HG03045 (cell line): ENCODE measurements around the gene KNCN.

Source experiments
- ATAC-seq: cut with Tn5 transposase; IDR thresholded peaks from one replicate; pipeline ENCODE4 v1.9.1; 2021; ENCODE audit warnings: mild to moderate bottlenecking, moderate library complexity; ENCODE audit not compliant: unreplicated experiment

KNCN gene

GRCh38 chr1:46525253-46525983 is 26.0 kb downstream of the KNCN start:
- ATAC-seq, result no peak

GRCh38 chr1:46524843-46525242 is 26.6 kb downstream of the KNCN start:
- ATAC-seq, result no peak

GRCh38 chr1:46523496-46524353 is 27.7 kb downstream of the KNCN start:
- ATAC-seq, result no peak

- no peak for ATAC-seq
These were observed 28.5 kb downstream of the KNCN start for GRCh38 chr1:46522969-46523320.

GRCh38 chr1:46522184-46522968 is 29.1 kb downstream of the KNCN start:
- ATAC-seq, result peak; percentile 39

- no peak for ATAC-seq
These were observed 30.0 kb downstream of the KNCN start for GRCh38 chr1:46521414-46521813.

GRCh38 chr1:46520063-46520911 is 31.2 kb downstream of the KNCN start:
- no peak for ATAC-seq

GRCh38 chr1:46519209-46519608 is 32.2 kb downstream of the KNCN start:
- ATAC-seq, result no peak

GRCh38 chr1:46517932-46518498 is 33.4 kb downstream of the KNCN start:
- ATAC-seq, result no peak

- ATAC-seq, result no peak
These were observed 34.3 kb downstream of the KNCN start for GRCh38 chr1:46517010-46517600.

- ATAC-seq, result no peak
These were observed 35.1 kb downstream of the KNCN start for GRCh38 chr1:46516200-46516950.

- ATAC-seq, result no peak
These were observed 35.9 kb downstream of the KNCN start for GRCh38 chr1:46515576-46515975.

GRCh38 chr1:46513536-46513935 is 37.9 kb downstream of the KNCN start:
- no peak for ATAC-seq

- ATAC-seq, result no peak
These were observed 38.7 kb downstream of the KNCN start for GRCh38 chr1:46512792-46513190.

GRCh38 chr1:46512135-46512791 is 39.2 kb downstream of the KNCN start:
- ATAC-seq, result no peak

- no peak for ATAC-seq
These were observed 40.5 kb downstream of the KNCN start for GRCh38 chr1:46510998-46511365.

GRCh38 chr1:46510341-46510997 is 41.0 kb downstream of the KNCN start:
- ATAC-seq, result no peak

GRCh38 chr1:46508757-46509156 is 42.7 kb downstream of the KNCN start:
- ATAC-seq, result no peak
